Spleen (tissue), 11 donors: ENCODE measurements around the gene CACNA1D. TPM values are rescaled to one million over a fixed set of nuclear protein-coding genes. Genes with fewer than 3 reads are reported as not detected.

Experiments
- DNase-seq: peaks from one replicate; pipeline ENCODE4 v3.0.0-alpha.2; 2020
- H3K27ac ChIP-seq, 8 donors: fragments of 200-600 bp; sonication (generic) in 7 of 8; 1 replicate in 4 of 8; 2 replicates in 4 of 8; pipeline versions ENCODE4 v1.5.0 to v1.8.0; 2016 to 2021; ENCODE audit warnings: inconsistent platforms in 4 of 8, mild to moderate bottlenecking in 4 of 8, moderate library complexity in 1 of 8
- H3K27me3 ChIP-seq, 7 donors: fragments of 200-600 bp; sonication (generic) in 6 of 7; replicated peaks in 1 of 7; 1 replicate in 4 of 7; 2 replicates in 3 of 7; pipeline versions ENCODE4 v1.5.0 to v1.8.0; 2016 to 2021; ENCODE audit warnings: inconsistent platforms in 3 of 7, mild to moderate bottlenecking in 1 of 7
- H3K36me3 ChIP-seq, 6 donors: fragments of 200-600 bp; sonication (generic) in 5 of 6; 1 replicate in 4 of 6; 2 replicates in 2 of 6; pipeline versions ENCODE4 v1.5.0 to v1.8.0; 2016 to 2021; ENCODE audit warnings: inconsistent platforms in 2 of 6
- H3K4me1 ChIP-seq, 6 donors: fragments of 200-600 bp; sonication (generic) in 5 of 6; 1 replicate in 3 of 6; 2 replicates in 3 of 6; pipeline versions ENCODE4 v1.5.0 to v1.8.0; 2016 to 2021; ENCODE audit warnings: inconsistent platforms in 3 of 6
- H3K4me3 ChIP-seq, 8 donors: fragments of 200-600 bp; sonication (generic) in 7 of 8; 1 replicate in 4 of 8; 2 replicates in 4 of 8; pipeline versions ENCODE4 v1.5.0 to v1.8.0; 2016 to 2021; ENCODE audit warnings: inconsistent platforms in 4 of 8, mild to moderate bottlenecking in 4 of 8, moderate library complexity in 2 of 8
- H3K9me3 ChIP-seq, 8 donors: fragments of 200-600 bp; sonication (generic) in 7 of 8; 1 replicate in 4 of 8; 2 replicates in 4 of 8; pipeline versions ENCODE4 v1.5.0 to v1.8.0; 2016 to 2021; ENCODE audit warnings: inconsistent platforms in 4 of 8
- POLR2A ChIP-seq, 3 donors: fragments of 450-650 bp; IDR thresholded peaks; one replicate each; pipeline ENCODE4 v1.5.1; 2017; ENCODE audit warnings: antibody characterized with exemption in 3 of 3, mild to moderate bottlenecking in 1 of 3
- POLR2AphosphoS5 ChIP-seq, 3 donors: sonication (generic); formaldehyde crosslinking; IDR thresholded peaks; one replicate each; pipeline ENCODE4 v1.5.1; 2017; ENCODE audit warnings: antibody characterized with exemption in 3 of 3
- WGBS, 5 donors: extraction: QIAGEN DNeasy Blood & Tissue Kit in 3 of 5; methylation state at CpG; one replicate each; pipeline versions ENCODE4 v1.1.5 to v1.1.7; 2013 to 2018; 5-methylcytosine and 5-hydroxymethylcytosine counted together
- intact Hi-C: fragments of 100-400 bp; cut with DNase I; formaldehyde crosslinking; loops from one replicate; pipeline ENCODE4 v1.15.0; 2023; ENCODE audit warnings: low total_unique reads
- polyA plus RNA-seq, 3 donors: library from polyadenylated mRNA; stranded (reverse); fragments of 200-250 nt; gene quantifications; one replicate each; pipeline ENCODE4 v1.2.1, GENCODE V29; 2013
- total RNA-seq, 7 donors: library from RNA; depleted of rRNA in 3 of 7; stranded (reverse); fragments of >200 nt in 3 of 7; fragmentation: NEBNext Ultra II Directional in 4 of 7; extraction: Animal tissue kit (Norgen Biotek cat#: 25700) in 4 of 7; gene quantifications; one replicate each; pipeline versions ENCODE4 v1.1.0 to v1.2.1, GENCODE V29; 2016 to 2021
- TF ChIP-seq, protein P1 (sequence below), 11 experiments: fragments of 200-600 bp in 7 of 11; fragments of 450-650 bp in 4 of 11; sonication (generic) in 4 of 11; IDR thresholded peaks in 8 of 11; conservative IDR thresholded peaks in 3 of 11; 1 replicate in 7 of 11; 2 replicates in 4 of 11; pipeline versions ENCODE4 v1.4.0 to v1.8.0; 2016 to 2021; ENCODE audit warnings: antibody characterized with exemption in 11 of 11, inconsistent platforms in 4 of 11, mild to moderate bottlenecking in 1 of 11
- donor health status: healthy with polysubstance abuse.
- donor health status: DM: no; HTN: no; CAD: no; lungs with moderate emphysema.
- donor health status: DM: no; HTN: no; CAD: no.
- donor health status: Bipolar disorder and iron deficiency.
- donor health status: healthy.
- donor health status: DM: no; HTN: no; CAD: no.
- donor health status: DM: yes; HTN: yes; CAD: no.

The CACNA1D gene
- total and polyA plus RNA-seq, 10 donors, result 0.55 to 89.3 (median 19.1) TPM

DNA sequence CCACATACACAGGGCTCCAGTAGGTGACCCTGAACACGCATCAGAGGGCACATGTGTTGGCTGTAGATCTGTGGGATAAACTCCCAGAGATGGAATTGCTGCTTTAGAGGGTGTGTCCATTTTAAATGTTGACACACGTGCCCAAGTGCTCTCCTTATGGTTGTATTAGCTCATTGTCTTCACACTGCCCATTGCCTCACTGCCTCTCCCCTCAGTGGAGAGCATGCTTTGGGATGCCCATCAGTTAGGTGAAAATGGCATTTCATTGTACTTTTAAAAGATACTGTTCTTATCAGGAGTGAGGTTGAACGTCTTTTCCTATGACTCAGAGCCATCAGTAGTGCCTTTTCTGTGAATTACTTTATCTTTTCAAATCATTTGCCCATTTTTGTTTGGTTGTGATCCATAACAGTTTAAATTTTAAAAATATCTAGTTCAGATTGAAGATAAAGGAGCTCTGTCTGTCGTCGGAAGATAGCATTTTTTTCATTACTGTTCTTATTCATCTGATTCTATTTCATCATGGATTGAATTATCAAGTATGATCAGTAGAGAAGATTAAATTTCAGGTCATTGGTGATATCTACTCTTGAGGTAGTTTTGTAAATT, 231.1 kb downstream of the CACNA1D start:
- Histone ChIP-seq H3K9me3 (no peaks in the 10 kb centered on the region), H3K27ac (no peak overlapping the region), H3K4me3 (no peak overlapping the region), H3K36me3 (peaks cover 0 to 9% (median 0%) of the 10 kb centered on the region in 6 donors), H3K27me3 (peaks cover 0 to 7% (median 0%) of the 10 kb centered on the region in 7 donors), H3K4me1 (no peaks in the 10 kb centered on the region)
- intact Hi-C loops, result no loop called here
- TF ChIP-seq POLR2A (IDR thresholded peaks at IDR 0.05), result no peak
- TF ChIP-seq, protein P1, sequence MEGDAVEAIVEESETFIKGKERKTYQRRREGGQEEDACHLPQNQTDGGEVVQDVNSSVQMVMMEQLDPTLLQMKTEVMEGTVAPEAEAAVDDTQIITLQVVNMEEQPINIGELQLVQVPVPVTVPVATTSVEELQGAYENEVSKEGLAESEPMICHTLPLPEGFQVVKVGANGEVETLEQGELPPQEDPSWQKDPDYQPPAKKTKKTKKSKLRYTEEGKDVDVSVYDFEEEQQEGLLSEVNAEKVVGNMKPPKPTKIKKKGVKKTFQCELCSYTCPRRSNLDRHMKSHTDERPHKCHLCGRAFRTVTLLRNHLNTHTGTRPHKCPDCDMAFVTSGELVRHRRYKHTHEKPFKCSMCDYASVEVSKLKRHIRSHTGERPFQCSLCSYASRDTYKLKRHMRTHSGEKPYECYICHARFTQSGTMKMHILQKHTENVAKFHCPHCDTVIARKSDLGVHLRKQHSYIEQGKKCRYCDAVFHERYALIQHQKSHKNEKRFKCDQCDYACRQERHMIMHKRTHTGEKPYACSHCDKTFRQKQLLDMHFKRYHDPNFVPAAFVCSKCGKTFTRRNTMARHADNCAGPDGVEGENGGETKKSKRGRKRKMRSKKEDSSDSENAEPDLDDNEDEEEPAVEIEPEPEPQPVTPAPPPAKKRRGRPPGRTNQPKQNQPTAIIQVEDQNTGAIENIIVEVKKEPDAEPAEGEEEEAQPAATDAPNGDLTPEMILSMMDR (IDR thresholded peaks at IDR 0.05 in 8 of 11, conservative IDR thresholded peaks at IDR 0.05 in 3 of 11), result no peak
- no peak for TF ChIP-seq POLR2AphosphoS5 (IDR thresholded peaks at IDR 0.05)
- WGBS, 5 donors, result 78 to 92% (median 85%) methylated on average over 5 of the region's 5 CpGs
- DNase-seq, result no peak

DNA sequence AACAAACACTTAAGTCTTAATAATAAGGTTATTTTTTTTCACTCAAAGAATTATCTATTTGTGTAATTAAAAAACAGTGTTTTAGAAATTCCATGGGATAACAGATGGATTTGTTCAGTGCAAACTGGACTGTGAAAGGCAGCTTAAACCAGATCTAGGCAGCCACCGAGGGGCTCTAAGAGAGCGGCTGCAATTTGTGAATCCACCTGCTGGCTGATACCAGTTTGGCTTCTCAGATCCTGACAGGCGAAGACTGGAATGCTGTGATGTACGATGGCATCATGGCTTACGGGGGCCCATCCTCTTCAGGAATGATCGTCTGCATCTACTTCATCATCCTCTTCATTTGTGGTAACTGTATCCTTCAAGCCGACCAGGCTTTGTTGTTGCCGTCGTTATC, 232.2 kb downstream of the CACNA1D start:
- H3K4me1 ChIP-seq, result no peaks in the 10 kb centered on the region
- H3K9me3 ChIP-seq, result no peaks in the 10 kb centered on the region
- H3K4me3 ChIP-seq, result no peak overlapping the region
- peaks cover 0 to 7% (median 0%) of the 10 kb centered on the region in 7 donors for H3K27me3 ChIP-seq
- intact Hi-C loops, result no loop called here
- no peak for TF ChIP-seq POLR2AphosphoS5 (IDR thresholded peaks at IDR 0.05)
- TF ChIP-seq POLR2A (IDR thresholded peaks at IDR 0.05), result no peak
- TF ChIP-seq, protein P1 (IDR thresholded peaks at IDR 0.05 in 8 of 11, conservative IDR thresholded peaks at IDR 0.05 in 3 of 11), result no peak
- peaks cover 0 to 9% (median 0%) of the 10 kb centered on the region in 6 donors for H3K36me3 ChIP-seq
- 85 to 90% (median 87%) methylated on average over 9 of the region's 9 CpGs for WGBS, 5 donors
- no peak for DNase-seq
- H3K27ac ChIP-seq, result no peak overlapping the region

DNA sequence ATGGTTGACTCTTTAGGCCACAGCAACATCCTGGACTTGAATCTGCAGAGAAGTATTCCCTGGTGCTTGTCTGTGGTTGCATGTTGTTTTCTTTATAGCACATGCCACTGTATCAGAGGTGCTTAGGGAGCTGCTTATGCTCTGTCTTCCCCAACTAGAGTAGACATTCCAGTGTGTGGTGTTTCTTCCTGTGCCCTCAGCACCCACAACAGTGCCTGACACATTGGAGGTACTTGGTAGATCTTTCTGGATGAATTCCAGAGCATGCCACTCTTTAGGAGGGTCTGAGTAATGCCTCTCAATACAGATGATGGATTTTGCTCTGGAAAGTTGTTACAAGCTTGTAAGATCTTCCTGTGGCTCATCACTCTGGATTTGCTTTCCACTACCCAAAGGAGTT, 234.2 kb downstream of the CACNA1D start:
- H3K27me3 ChIP-seq, result peaks cover 0 to 2% (median 0%) of the 10 kb centered on the region in 7 donors
- H3K27ac ChIP-seq, result no peak overlapping the region
- peaks cover 0 to 10% (median 0%) of the 10 kb centered on the region in 6 donors for H3K36me3 ChIP-seq
- no peak for DNase-seq
- intact Hi-C loops, result no loop called here
- TF ChIP-seq, protein P1 (IDR thresholded peaks at IDR 0.05 in 8 of 11, conservative IDR thresholded peaks at IDR 0.05 in 3 of 11), result no peak
- TF ChIP-seq POLR2A (IDR thresholded peaks at IDR 0.05) (no peak), POLR2AphosphoS5 (IDR thresholded peaks at IDR 0.05) (no peak)
- no peaks in the 10 kb centered on the region for H3K4me1 ChIP-seq
- no peaks in the 10 kb centered on the region for H3K9me3 ChIP-seq
- H3K4me3 ChIP-seq, result no peak overlapping the region

DNA sequence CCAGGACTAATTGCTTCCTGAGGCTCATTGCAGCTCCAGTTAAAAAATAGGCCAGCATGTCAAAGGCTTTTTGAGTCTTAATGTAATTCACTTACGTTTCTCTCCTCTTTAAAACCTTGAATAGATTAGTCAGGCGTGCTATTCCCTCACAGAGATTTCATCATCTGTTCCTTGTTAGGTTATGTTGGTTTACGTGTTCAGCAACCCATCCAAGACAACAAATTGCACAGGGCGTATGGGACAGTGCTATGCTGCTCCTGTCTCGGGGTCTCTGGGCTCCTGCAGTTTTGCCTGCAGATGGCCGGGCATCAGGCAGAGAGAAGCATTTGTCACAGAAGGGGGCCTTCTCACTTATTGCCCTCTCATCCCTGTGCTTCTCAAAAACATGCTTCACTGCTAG, 234.7 kb downstream of the CACNA1D start:
- WGBS, 5 donors, result 84 to 95% (median 90%) methylated on average over 6 of the region's 6 CpGs

More for the DNA sequence above, 234.7 kb downstream of the CACNA1D start:
- Histone ChIP-seq H3K9me3 (no peaks in the 10 kb centered on the region), H3K27me3 (no peaks in the 10 kb centered on the region), H3K4me1 (no peaks in the 10 kb centered on the region), H3K27ac (no peak overlapping the region), H3K36me3 (peaks cover 0 to 10% (median 0%) of the 10 kb centered on the region in 6 donors), H3K4me3 (no peak overlapping the region)
- no peak for TF ChIP-seq POLR2AphosphoS5 (IDR thresholded peaks at IDR 0.05)
- TF ChIP-seq, protein P1 (IDR thresholded peaks at IDR 0.05 in 8 of 11, conservative IDR thresholded peaks at IDR 0.05 in 3 of 11), result no peak
- TF ChIP-seq POLR2A (IDR thresholded peaks at IDR 0.05), result no peak
- intact Hi-C loops, result no loop called here
- DNase-seq, result no peak
